Endothelial cell of umbilical vein (primary cell): ENCODE data around the gene LAX1. TPM values are rescaled to one million over a fixed set of nuclear protein-coding genes. Genes with fewer than 3 reads are reported as not detected.

Experiments
- BruUV-seq: library from RNA; stranded (reverse); fragments of 400-500 nt; replicated peaks from 2 replicates; lab custom pipeline; 2021; lab: Mats Ljungman, UMichigan
- CTCF ChIA-PET: fragments of 300-600, 350-600 bp; sonication (Branson Sonifier 250); formaldehyde crosslinking; loops from one replicate; lab custom pipeline; 2021; ENCODE audit warnings: antibody characterized with exemption, inconsistent platforms; lab: Charles Lee
- POLR2A ChIA-PET: fragments of 300-600, 350-600 bp; sonication (Branson Sonifier 250); formaldehyde crosslinking; loops from one replicate; lab custom pipeline; 2021; ENCODE audit warnings: antibody characterized with exemption, inconsistent platforms; lab: Charles Lee
- DNase-seq: peaks from one replicate; pipeline ENCODE4 v3.0.0-alpha.2; 2011; ENCODE audit warnings: low read depth, low spot score
- FAIRE-seq: peaks from 2 replicates; lab custom pipeline; 2011; peaks lifted over from hg19 to GRCh38; lab: Jason Lieb, UNC
- H2AFZ ChIP-seq: 2 replicates; pipeline ENCODE4 v1.6.0; 2012; ENCODE audit warnings: low read depth, low read length, control low read depth, inconsistent platforms
- H3K27ac ChIP-seq: 2 replicates; pipeline ENCODE4 v1.5.1; 2011; ENCODE audit warnings: low read depth, mild to moderate bottlenecking, control low read depth, low read length, moderate library complexity; ENCODE audit not compliant: insufficient read depth
- H3K27me3 ChIP-seq, 2 experiments: 2 replicates each; pipeline versions ENCODE4 v1.6.0 to v1.6.1; 2011; ENCODE audit warnings: low read length in 2 of 2, mixed read lengths in 1 of 2; ENCODE audit not compliant: control insufficient read depth in 2 of 2, insufficient read depth in 2 of 2
- H3K36me3 ChIP-seq, 2 experiments: 2 replicates in 1 of 2; 3 replicates in 1 of 2; pipeline ENCODE4 v1.5.1; 2011; ENCODE audit warnings: low read length in 2 of 2, mild to moderate bottlenecking in 1 of 2, moderate library complexity in 1 of 2; ENCODE audit not compliant: control insufficient read depth in 2 of 2, insufficient read depth in 2 of 2; ENCODE audit errors: extremely low read depth in 1 of 2
- H3K4me1 ChIP-seq: 3 replicates; pipeline ENCODE4 v1.5.1; 2011; ENCODE audit warnings: mild to moderate bottlenecking, low read length; ENCODE audit not compliant: control insufficient read depth, insufficient read depth; ENCODE audit errors: extremely low read depth
- H3K4me2 ChIP-seq: 2 replicates; pipeline ENCODE4 v1.6.1; 2011; ENCODE audit warnings: low read length, control low read depth, mixed read lengths; ENCODE audit not compliant: insufficient read depth
- H3K4me3 ChIP-seq, 3 experiments: fragments of 200-600 bp in 1 of 3; sonication (generic), shearing (Covaris generic) in 1 of 3; replicated peaks in 1 of 3; 2 replicates each; pipeline ENCODE4 v1.5.1; 2011 to 2016; ENCODE audit warnings: control low read depth in 3 of 3, low read length in 3 of 3, mild to moderate bottlenecking in 2 of 3, inconsistent platforms in 1 of 3, low read depth in 1 of 3, moderate library complexity in 1 of 3; ENCODE audit not compliant: insufficient read depth in 1 of 3
- H3K79me2 ChIP-seq: 2 replicates; pipeline ENCODE4 v1.6.0; 2012; ENCODE audit warnings: low read length, inconsistent platforms; ENCODE audit not compliant: control insufficient read depth, insufficient read depth
- H3K9ac ChIP-seq: replicated peaks from 2 replicates; pipeline ENCODE3; 2011; ENCODE audit warnings: low read length, control low read depth; ENCODE audit not compliant: insufficient read depth; ENCODE audit errors: extremely low read depth
- H3K9me1 ChIP-seq: replicated peaks from 3 replicates; pipeline ENCODE4 v1.6.0; 2011; ENCODE audit warnings: mild to moderate bottlenecking, low read length; ENCODE audit not compliant: control insufficient read depth, insufficient read depth; ENCODE audit errors: extremely low read depth
- H3K9me3 ChIP-seq: replicated peaks from 2 replicates; pipeline ENCODE4 v1.5.1; 2012; ENCODE audit warnings: low read length, inconsistent platforms; ENCODE audit not compliant: control insufficient read depth, insufficient read depth
- H4K20me1 ChIP-seq: replicated peaks from 2 replicates; pipeline ENCODE3; 2011; ENCODE audit warnings: mild to moderate bottlenecking, low read length; ENCODE audit not compliant: control insufficient read depth, insufficient read depth; ENCODE audit errors: extremely low read depth
- EZH2 ChIP-seq: IDR thresholded peaks from 2 replicates; pipeline ENCODE4 v1.6.1; 2012; ENCODE audit warnings: borderline replicate concordance, low read depth, mild to moderate bottlenecking, moderate library complexity, low read length, inconsistent platforms; ENCODE audit not compliant: severe bottlenecking
- FOS ChIP-seq: IDR thresholded peaks from 2 replicates; pipeline ENCODE4 v1.6.1; 2011; ENCODE audit warnings: mild to moderate bottlenecking, low read length, moderate library complexity, borderline replicate concordance; ENCODE audit not compliant: insufficient read depth
- GATA2 ChIP-seq: IDR thresholded peaks from 2 replicates; pipeline ENCODE4 v1.7.0; 2011; ENCODE audit warnings: low read depth, mild to moderate bottlenecking, moderate library complexity, mixed read lengths, low read length; ENCODE audit not compliant: insufficient read length, insufficient read depth
- JUN ChIP-seq: IDR thresholded peaks from 2 replicates; pipeline ENCODE4 v1.6.1; 2011; ENCODE audit warnings: borderline replicate concordance, low read depth; ENCODE audit not compliant: insufficient read length, insufficient read depth
- MAX ChIP-seq: IDR thresholded peaks from 2 replicates; pipeline ENCODE4 v1.6.1; 2011; ENCODE audit not compliant: insufficient read depth, insufficient read length
- MYC ChIP-seq: IDR thresholded peaks from one replicate; pipeline ENCODE4 v1.6.1; 2011; ENCODE audit warnings: mild to moderate bottlenecking, low read depth, low read length
- POLR2A ChIP-seq: IDR thresholded peaks from 2 replicates; pipeline ENCODE4 v1.6.1; 2012; ENCODE audit warnings: low read depth, mild to moderate bottlenecking, control low read depth, low read length
- POLR2AphosphoS5 ChIP-seq: IDR thresholded peaks from 2 replicates; pipeline ENCODE4 v1.6.1; 2012; ENCODE audit warnings: low read depth, mild to moderate bottlenecking, control low read depth, low read length, moderate library complexity; ENCODE audit not compliant: insufficient read depth
- dilution Hi-C: fragments of 300-500 bp; cut with MboI; formaldehyde crosslinking; loops from one replicate; pipeline ENCODE4 v1.15.0; 2019; ENCODE audit warnings: low sequenced_read_pairs; ENCODE audit not compliant: extremely low pct_ligation_motif_present
- intact Hi-C: fragments of 100-400 bp; cut with micrococcal nuclease; formaldehyde crosslinking; loops from one replicate; pipeline ENCODE4 v1.10.0; 2022
- polyA plus RNA-seq, 4 experiments: library from polyadenylated mRNA; depleted of rRNA in 3 of 4; stranded (reverse) in 3 of 4; unstranded in 1 of 4; fragments of >200 nt; gene quantifications; 2 replicates each; pipeline versions ENCODE4 v1.2.1 to v1.2.3, GENCODE V29; 2011 to 2012; ENCODE audit warnings: missing spikeins in 1 of 4
- total RNA-seq: library from RNA; stranded (reverse); gene quantifications from 2 replicates; pipeline ENCODE4 v1.2.3, GENCODE V29; 2021
- TF ChIP-seq, protein P1 (sequence below), 2 donors: IDR thresholded peaks; 1 replicate in 1 of 2; 2 replicates in 1 of 2; pipeline ENCODE4 v1.5.1; 2011; ENCODE audit warnings: low read length in 2 of 2, mild to moderate bottlenecking in 2 of 2, moderate library complexity in 2 of 2, control low read depth in 1 of 2, inconsistent platforms in 1 of 2, low read depth in 1 of 2; ENCODE audit not compliant: insufficient read depth in 1 of 2; ENCODE audit errors: extremely low read depth in 1 of 2

Gene LAX1
- total and polyA plus RNA-seq, 2 donors (not counting 3 experiments of a cell fraction or from before 2014, with no cell fraction given) = not detected

DNA sequence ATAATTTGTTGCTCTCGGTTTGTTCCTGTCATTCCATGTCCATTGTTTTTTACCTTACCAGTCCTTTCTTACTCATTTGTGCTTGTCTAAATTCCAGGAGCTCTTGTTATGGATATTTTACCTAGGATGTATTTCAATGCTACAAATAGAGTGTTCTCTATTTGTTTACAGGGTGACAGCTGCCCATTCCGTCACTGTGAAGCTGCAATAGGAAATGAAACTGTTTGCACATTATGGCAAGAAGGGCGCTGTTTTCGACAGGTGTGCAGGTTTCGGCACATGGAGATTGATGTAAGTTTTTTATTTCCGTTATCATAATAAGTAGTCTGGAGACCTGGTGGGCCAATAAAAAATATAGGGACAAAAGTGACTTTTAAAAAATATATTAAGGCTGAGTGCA lies 53.4 kb downstream of the LAX1 start:
- peaks cover 41% of the 10 kb centered on the region for H3K79me2 ChIP-seq
- dilution Hi-C loops = no loop called here
- no TSS peak for BruUV-seq

More for the DNA sequence above, 53.4 kb downstream of the LAX1 start:
- no peaks in the 10 kb centered on the region for H3K4me1 ChIP-seq
- H3K36me3 ChIP-seq = peaks cover 16 to 18% of the 10 kb centered on the region in 2 experiments
- H3K4me2 ChIP-seq = no peak overlapping the region
- CTCF ChIA-PET = interaction anchor here (1.0 kb wide), 1 partner anchor 11 kb away, joined by 3 read pairs; no protein-coding TSS in a partner anchor
- H3K9ac ChIP-seq = no peak overlapping the region
- H4K20me1 ChIP-seq = no peaks in the 10 kb centered on the region
- no peaks in the 10 kb centered on the region for H3K27me3 ChIP-seq
- H2AFZ ChIP-seq = no peak overlapping the region
- FAIRE-seq (no peak), DNase-seq (no peak)
- no peak overlapping the region for H3K4me3 ChIP-seq
- no peak overlapping the region for H3K27ac ChIP-seq
- no peaks in the 10 kb centered on the region for H3K9me3 ChIP-seq
- POLR2A ChIA-PET = no interaction called here
- intact Hi-C loops = no loop called here
- TF ChIP-seq FOS = no peak
- no peak for TF ChIP-seq MAX
- no peak for TF ChIP-seq MYC
- no peak for TF ChIP-seq GATA2
- no peak for TF ChIP-seq EZH2
- TF ChIP-seq POLR2AphosphoS5 = no peak
- no peak for TF ChIP-seq JUN
- TF ChIP-seq POLR2A = no peak
- TF ChIP-seq, protein P1, sequence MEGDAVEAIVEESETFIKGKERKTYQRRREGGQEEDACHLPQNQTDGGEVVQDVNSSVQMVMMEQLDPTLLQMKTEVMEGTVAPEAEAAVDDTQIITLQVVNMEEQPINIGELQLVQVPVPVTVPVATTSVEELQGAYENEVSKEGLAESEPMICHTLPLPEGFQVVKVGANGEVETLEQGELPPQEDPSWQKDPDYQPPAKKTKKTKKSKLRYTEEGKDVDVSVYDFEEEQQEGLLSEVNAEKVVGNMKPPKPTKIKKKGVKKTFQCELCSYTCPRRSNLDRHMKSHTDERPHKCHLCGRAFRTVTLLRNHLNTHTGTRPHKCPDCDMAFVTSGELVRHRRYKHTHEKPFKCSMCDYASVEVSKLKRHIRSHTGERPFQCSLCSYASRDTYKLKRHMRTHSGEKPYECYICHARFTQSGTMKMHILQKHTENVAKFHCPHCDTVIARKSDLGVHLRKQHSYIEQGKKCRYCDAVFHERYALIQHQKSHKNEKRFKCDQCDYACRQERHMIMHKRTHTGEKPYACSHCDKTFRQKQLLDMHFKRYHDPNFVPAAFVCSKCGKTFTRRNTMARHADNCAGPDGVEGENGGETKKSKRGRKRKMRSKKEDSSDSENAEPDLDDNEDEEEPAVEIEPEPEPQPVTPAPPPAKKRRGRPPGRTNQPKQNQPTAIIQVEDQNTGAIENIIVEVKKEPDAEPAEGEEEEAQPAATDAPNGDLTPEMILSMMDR (IDR thresholded peaks at IDR 0.05; ENCODE audit: extremely low read depth in 1 of 2, insufficient read depth in 1 of 2, low read depth in 1 of 2, low read length in 2 of 2) = no peak
- no peaks in the 10 kb centered on the region for H3K9me1 ChIP-seq
